HG02981 (cell line): ENCODE measurements around the gene COL6A5.
"Not testable (repeated sequence)": the region's sequence is repeated elsewhere in the genome, so short reads cannot be mapped to it uniquely, and the experiment has no call there.

ENCODE experiments used
- ATAC-seq: cut with Tn5 transposase; IDR thresholded peaks from one replicate; pipeline ENCODE4 v1.9.1; 2021; ENCODE audit warnings: mild to moderate bottlenecking, moderate library complexity; ENCODE audit not compliant: unreplicated experiment

The COL6A5 gene

DNA sequence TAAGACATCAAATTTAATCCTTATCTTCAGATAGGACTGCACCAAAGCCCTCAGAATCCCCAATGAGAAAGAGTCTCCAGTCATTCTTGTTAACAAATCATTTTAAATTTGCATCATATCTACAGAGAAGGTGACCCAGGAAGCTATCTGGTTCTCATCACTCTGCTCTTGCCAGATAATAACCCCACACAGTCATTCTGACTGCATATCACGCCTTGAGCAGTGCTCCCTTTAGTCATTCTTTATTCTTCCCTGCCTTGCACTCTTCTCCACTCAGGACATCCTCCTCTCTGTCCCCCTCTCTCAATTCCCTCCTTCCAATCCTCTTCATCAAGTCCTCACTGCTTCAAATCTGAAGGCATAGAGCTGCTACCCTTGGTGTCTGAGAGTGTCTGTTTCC, 87.8 kb downstream of the COL6A5 start:
- no peak for ATAC-seq

DNA sequence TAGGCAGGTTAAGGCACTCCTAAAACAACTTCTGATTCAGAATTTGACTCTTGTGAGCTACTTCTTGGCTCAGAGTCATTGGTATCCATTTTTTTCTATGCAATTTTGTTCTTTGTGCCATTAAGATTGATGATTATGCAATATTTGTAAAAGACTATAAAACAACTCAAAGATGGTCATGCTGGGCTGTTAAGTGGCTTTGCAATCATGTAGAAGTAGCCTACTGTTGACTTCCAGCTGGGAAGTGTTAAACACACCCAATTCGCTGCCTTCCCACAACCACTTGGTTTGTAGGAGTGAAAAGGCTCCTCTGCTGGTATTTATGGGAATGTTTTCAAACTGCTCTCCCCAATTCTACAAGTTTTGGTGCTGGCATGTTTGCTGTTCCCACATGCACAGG, 96.8 kb downstream of the COL6A5 start:
- ATAC-seq = no peak

DNA sequence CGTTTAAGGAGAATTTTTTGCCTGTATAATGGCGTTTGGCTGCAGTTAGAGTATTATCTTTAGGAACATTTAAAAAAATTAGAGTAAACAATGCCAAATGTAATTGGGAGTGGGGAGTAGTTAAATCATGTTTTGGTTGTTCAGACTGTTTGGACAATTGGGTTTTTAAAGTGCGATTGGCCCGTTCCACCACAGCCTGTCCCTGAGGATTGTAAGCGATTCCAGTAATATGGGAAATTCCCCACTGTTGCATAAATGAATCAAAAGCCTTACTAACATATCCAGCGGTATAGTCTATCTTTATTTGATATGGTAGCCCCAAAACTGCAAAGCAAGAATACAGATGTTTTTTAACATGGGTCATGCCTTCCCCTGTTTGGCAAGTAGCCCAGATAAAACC, 101.4 kb downstream of the COL6A5 start:
- ATAC-seq = not testable (repeated sequence)

DNA sequence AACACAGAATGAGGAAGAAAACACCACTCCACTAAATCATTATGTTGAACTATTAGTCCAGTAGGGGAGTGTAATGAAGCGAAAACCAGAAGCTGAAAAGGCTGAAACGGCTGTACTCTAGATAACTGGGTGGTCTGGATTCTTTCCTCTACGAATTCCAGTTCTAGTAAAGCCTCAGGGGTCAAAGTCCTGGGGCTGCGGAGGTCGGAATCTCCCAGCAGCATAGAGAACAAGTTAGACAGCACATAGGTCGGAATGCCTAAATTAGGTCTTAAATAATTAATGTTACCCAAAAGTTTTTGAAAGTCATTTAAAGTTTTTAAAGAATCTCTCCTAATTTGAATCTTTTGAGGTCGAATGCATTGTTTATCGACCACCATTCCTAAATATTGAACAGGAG, 102.7 kb downstream of the COL6A5 start:
- ATAC-seq = not testable (repeated sequence)

DNA sequence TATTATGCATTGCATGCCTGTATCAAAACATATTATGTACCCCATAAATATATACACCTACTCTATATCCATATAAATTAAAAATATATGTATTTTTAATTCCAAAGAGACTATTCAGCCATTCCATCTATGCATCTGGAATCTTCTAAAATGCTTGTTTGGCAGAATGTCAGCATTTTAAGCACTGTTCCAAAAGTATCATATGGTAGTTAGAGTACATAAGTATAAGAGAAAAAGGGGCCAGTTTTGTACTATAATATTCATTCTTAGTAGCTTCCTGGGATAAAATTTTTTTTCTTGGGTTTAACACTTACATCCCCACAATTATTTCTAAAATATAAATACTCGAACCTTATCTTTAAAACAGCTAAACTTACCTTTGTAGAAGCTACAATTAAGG, 111.1 kb downstream of the COL6A5 start:
- ATAC-seq = no peak

DNA sequence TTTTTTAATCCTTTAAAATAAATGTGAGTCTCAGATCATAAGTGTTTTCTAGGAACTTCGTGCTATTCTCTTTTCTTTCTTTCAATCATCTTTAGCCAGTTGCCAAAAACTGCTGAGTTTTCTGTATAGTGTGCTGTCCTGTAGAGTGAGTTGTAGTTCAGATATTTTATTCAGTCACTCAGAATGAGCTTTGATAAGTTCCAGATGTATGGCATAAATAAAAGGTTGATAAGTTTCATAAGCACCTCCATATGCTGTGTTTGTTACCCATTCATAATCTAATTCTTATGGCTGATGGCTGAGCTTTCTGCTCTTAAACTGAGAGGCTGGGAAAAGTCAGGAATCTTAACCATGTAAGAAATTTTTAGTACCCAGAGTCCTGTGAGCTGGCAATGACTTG, 112.2 kb downstream of the COL6A5 start:
- no peak for ATAC-seq

DNA sequence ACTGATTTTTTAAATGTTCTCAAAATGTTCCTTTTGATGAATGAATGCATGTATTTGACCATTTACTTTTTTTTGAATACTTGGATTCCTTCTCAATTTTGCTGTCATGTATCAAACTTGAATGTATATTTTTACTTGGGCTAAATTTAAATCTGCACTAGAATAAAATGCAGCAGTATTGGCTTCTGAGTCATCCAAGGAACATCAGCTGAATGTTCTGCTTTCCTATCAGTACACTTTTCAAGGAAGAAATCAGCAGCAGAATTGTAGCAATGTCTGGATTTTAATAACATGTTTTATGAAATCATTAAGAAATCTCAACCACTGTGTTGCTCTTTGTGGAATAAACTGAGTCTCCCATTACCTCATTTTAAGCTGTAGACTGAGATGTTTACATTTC, 114.5 kb downstream of the COL6A5 start:
- no peak for ATAC-seq

DNA sequence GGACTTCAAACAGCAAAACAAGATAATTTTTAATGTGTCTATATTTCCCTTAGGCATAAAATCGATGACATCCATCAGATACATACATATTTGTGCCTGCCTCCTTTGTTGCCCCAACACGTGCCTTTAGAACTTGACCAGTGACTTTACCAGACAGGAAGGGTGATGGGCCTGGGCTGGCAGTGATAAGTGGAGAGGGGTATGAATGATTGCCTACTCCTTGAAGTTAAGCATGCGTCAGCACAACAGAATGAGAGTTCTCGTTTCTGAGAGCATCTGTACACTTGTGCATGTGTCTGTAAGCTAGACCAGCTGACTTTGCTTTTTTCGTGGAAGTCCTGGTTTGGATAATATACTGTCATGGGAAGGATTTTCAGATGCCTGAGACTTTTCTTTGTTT, 116.6 kb downstream of the COL6A5 start:
- no peak for ATAC-seq

DNA sequence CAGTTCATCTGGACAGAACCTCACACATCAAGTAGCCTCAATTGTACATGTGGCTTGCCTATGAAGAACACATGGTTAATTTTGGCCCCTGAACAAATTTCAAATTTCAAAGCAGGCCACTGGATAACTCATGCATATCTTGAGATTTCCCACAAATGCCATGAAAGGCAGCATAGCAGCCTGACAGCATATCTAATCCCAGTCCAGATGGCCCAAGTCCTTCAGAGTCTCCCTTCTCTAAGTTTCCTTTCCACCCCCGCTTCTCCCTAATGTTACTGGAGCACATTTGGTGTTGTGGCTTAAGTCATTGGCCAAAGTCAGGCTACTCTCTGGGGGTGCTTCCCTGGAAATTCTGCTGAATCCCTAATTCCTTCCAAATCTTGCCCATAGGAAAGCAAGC, 117.7 kb downstream of the COL6A5 start:
- ATAC-seq = no peak

DNA sequence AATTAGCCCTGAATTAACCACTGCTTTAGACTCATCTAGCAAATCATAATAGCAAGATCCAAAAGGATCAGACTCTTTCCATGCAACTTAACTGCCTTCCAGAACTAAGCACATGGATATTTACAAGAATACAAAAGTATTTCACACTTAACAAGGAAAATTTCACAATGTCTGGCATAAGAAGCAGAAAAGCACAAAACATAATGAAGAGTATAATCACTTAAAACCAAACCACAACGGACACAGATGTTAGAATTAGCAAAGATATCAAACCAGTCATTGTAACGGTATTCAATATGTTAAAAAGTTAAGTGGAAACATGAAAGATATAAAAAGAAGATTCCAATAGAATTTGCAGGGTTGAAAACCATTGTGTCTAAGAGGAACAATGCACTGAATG, 120.0 kb downstream of the COL6A5 start:
- no peak for ATAC-seq

DNA sequence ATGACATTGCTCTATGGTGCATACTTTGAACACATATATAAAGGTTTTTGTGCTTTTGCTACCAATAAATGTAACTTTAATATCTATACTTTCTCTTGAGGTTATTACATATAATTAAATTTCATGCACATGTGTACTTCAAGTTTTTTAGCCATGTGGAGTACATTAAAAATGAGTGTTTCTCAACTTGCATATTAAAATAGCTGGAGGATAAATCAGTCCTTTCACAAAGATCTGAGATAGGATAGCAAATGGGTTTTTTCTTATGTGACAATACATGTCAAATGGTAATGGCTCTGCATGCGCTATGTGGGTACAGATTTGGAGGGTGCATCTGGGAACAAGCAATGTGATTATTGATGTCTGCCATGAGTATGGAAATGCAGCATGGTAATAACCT, 122.8 kb downstream of the COL6A5 start:
- ATAC-seq = no peak

DNA sequence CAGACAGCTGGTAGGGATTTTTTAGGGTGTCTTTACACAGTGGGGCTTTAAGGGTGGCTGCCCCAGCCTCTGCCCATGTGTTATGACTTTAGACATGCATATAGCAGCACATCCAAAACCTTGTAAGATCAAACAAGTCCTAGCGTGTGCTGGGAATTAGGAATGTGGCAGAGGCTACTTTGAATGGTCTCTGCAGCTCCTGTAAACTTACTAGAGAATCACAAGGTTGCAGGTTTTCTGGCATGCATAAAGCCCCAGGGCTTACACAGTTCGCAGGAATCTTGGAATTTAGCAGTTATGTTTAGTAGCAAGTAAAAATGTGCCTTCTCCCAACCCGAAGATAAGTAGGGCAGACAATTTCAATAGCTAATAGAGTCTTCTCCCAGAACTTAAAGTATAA, 124.7 kb downstream of the COL6A5 start:
- ATAC-seq = no peak

DNA sequence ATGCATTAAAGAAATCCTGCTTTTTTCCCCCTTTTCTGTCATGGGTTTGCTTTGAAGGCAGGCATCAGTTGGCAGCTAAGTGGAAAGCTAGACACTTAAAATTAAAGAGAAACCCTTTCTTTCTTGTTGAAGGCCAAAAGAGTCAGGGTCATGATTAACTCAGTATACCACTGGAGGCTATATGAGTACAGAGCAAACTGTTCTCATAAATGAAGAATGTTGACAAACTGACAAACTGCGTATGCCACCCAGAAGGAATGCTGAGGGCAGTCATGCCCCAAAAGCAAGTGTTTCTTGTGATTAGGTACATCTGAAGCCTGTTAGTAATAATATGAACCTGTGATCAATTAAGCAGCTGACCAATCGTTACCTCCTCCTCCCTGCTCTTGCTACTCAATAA, 127.9 kb downstream of the COL6A5 start:
- no peak for ATAC-seq

DNA sequence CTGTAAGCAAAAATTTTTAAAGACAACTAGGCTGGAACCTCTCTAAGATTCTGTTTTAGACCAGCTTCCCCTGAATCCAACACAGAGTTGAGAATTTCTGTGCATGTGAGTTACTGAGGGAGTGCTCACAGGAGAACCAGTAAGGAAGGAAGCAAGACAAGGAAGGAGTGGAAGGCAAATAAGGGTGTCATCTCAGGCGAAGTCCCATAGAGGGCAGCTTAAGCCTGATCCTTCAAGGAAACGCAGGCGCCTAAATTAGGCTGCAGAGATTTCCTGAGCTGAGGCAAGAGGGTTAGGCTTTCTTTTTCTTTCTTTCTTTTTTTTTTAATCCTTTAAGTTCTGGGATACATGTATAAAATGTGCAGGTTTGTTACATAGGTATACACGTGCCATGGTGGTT, 135.3 kb downstream of the COL6A5 start:
- ATAC-seq = no peak

DNA sequence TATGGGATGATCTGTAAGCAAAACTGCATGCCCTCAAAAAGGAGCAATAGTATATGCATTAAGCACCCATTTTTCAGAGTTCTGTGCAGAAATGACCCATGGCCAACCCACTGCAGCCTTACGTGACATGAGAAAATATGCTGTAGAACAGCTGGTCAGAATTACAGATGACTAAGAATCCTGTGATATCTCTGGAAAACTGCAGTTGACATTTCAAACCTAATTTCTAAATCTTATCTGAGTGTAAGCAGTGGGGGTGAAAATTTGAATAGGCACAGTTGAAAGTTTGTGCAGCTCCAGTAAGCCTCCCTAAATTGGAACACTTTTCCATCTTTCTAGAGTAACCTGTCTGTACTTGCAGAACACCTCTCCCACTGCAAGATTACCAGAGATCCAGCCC, 142.8 kb downstream of the COL6A5 start:
- no peak for ATAC-seq

DNA sequence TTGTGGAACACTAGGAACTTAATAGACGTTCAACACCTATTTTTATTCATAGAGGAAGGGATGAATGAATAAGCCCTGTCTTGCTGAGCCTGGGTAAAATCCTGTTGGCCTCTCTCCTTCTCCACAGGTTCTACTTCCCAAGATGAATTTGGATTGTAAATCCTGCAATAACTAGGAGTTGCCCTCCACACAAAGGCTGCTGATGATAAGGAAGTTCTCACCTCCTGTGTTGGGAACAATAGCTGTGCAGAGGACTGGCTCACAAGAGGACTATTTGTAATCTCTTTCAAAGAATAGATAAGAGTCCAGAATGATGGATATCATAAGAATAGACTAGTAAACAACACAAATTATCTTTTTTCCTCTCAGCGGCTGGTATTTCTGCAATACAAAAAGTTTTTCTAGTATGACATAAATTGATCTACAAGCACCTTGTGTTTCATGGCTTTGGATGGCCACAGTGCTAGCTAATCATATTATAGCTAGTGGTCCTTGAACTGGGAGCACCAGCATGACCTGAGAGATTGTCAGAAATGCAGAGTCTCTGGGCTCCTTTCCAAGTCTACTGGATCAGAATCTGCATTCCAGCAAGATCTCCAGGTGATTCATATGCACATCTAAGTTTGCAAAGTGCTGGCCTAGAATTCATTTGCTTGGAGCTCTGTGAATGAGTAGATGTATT, 143.4 kb downstream of the COL6A5 start:
- no peak for ATAC-seq

DNA sequence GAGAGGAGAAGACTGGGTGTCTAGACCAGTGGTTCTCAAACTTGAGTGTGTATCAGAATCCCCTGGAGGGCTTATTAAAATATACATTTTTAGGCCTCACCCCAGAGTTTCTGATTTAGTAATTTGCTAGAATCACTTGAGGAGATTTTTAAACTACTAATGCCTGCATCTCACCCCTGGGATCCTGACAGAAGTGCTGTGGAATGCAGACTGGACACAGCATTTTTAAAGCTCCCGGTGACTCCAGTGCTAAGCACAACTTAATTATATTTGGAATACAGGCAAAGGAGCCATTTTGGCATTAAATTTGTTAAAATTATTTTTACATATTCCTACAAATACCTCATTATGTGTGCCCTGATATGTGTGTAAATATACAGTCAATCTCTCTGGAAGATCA, 144.8 kb downstream of the COL6A5 start:
- ATAC-seq = no peak

DNA sequence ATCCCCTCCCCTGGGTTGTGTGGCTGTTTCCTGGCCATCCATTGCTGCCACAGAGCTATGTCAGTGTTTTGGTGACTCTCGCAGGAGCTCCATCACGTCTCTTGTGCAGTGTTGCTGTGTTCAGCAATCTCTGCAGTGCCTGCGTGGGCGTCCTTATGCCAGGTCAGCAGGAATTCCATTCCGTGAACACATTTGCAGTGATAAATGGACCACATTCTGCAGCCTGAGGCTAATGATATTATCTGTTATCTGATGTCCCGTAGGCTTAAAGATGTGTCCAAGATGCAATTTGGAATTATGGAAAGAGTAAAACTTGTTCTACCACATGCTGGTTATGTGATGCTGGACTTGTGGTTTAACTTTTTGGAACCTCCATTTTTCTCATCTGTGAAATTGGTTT, 146.0 kb downstream of the COL6A5 start:
- no peak for ATAC-seq

DNA sequence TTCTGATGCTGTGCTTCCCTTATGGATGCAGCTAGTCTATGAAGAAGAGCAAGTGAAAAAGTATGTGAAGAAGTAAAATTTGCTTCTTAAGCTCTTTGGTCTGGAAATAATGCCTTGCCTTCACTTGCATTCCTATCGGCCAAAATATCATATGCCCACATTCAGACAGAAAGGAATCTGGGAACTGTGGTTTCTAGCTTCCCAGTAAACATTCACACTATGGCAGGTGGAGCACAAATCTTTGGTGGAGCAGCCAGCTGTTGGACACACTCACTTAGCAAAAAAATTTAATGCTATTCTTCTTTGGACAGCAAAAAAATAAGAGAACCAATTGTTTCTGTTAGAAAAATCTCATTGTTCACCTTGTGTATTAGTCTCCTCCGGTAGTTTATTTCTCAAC, 159.2 kb downstream of the COL6A5 start:
- no peak for ATAC-seq

DNA sequence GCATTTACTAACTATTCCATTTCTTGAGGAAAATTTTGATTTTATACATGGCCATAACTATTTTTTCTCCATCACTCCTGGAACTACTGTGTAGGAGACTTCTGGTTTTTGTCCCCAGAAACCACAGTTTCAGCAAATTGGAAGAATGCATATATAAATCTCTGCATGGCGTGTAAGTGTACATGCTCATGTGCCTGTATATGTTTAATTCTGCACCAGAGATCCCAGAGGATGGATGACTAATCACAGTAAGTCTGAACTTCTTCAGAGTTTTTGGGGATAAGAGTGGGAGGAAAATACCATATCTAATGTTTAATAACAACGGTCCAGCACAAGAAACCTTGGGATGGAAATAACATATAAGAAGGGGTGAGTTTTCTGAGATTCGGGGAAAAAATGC, 160.6 kb downstream of the COL6A5 start:
- ATAC-seq = no peak

DNA sequence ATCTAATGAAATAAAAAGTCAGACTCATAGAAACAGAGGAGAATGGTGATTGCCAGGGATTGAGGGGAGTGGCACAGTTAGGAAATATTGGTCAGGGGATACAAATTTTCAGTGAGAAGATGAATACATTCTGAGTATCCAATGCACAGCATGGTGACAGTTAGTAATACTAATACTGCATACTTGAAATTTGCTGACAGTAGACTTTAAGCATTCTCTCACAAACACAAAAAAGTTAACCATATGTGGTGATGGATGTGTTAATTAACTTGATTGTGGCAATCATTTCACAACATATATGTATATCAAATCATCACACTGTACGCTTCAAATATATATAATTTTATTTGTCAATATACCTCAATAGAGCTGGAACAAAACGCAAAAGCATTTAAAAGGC, 162.3 kb downstream of the COL6A5 start:
- no peak for ATAC-seq

DNA sequence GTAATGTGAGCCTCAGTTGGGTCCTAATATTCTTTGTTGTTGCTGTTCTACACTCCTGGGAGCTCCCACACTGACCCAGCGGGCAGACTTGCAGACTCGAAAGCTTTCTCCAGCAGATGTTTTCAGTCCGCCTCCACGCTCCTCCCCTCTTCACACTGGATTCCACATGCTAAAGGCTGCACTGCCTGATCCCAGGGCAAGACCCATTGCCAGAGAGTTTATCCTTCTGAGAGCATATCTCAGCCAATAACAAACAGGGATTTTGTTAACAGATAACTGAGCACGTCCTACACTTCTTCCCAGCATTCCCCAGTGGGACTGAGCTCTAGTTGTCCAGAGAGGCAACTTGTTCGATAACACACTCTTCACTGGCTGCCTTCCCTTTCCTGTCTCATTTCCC, 163.5 kb downstream of the COL6A5 start:
- ATAC-seq = no peak

DNA sequence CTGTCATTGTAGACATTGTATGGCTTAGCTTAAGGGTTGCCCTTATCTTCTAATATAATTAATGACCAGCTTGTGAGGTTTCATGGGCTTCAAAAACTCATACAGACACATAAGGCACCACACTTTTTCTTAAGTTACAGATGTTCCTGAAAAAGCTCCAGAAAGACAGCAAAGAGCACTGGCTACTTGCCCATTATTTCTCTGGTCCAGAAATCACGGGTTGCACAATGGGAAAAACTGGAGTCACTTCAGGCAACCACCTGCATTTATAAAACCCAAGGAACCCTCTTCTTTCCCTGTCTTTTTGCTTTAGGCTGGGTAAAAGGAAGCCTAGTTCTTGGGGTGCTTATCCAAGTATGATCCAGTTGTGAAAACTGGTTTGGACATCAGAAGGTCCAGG, 169.2 kb downstream of the COL6A5 start:
- no peak for ATAC-seq

DNA sequence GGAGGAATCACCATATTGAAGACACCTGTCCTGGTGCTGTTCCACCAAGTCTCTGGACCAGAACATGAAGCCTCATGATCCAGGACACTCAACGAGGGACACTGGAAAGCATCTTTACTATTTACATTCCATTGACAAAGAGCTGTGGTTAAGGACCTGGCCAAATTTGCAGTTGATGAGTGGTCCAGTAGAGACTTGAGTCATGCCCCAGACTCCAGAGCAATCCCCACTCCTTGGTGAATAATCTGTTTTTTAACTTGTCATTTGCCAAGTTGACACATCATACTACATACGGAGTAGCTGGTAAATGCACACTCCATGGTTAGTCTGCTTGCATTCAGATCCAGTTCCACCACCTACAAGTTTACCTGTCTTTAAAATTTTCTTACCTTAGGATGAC, 170.3 kb downstream of the COL6A5 start:
- ATAC-seq = no peak
